GM12878 (cell line): ENCODE data around the gene FKBP4. TPM values are rescaled to one million over a fixed set of nuclear protein-coding genes. Genes with fewer than 3 reads are reported as not detected.

ENCODE experiments used
- ATAC-seq: fragments of 200-7000 bp; cut with Tn5 transposase; 3 replicates; pipeline ENCODE4 v1.9.1; 2020; ENCODE audit warnings: mild to moderate bottlenecking, moderate library complexity
- BruUV-seq: library from RNA; stranded (reverse); fragments of 400-500 nt; replicated peaks from 2 replicates; lab custom pipeline; 2021; lab: Mats Ljungman, UMichigan
- CTCF ChIA-PET: fragments of 300-600 bp; sonication (Branson Sonifier 250); formaldehyde crosslinking; extraction: SDS; loops from one replicate; lab custom pipeline; 2021; ENCODE audit warnings: inconsistent platforms; lab: Yijun Ruan, JAX
- POLR2A ChIA-PET: fragments of 350-600 bp; formaldehyde crosslinking; extraction: SDS; loops from one replicate; lab custom pipeline; 2021; ENCODE audit warnings: inconsistent platforms; lab: Charles Lee
- RAD21 ChIA-PET: fragments of 300-600 bp; sonication (Branson Sonifier 250); formaldehyde crosslinking; loops from one replicate; lab custom pipeline; 2023; ENCODE audit warnings: antibody characterized with exemption; ENCODE audit not compliant: unreplicated experiment; lab: Charles Lee
- SMC1A ChIA-PET: fragments of 300-600 bp; sonication (Branson Sonifier 250); formaldehyde crosslinking; loops from one replicate; lab custom pipeline; 2023; ENCODE audit not compliant: unreplicated experiment, uncharacterized antibody; lab: Charles Lee
- DNase-seq: peaks from one replicate; pipeline ENCODE4 v3.0.0-alpha.2; 2011; ENCODE audit warnings: low read depth, low spot score
- FAIRE-seq: peaks from 3 replicates; lab custom pipeline; 2011; peaks lifted over from hg19 to GRCh38; lab: Jason Lieb, UNC
- H2AFZ ChIP-seq: 2 replicates; pipeline ENCODE4 v1.6.0; 2011; ENCODE audit warnings: low read depth, low read length, control low read depth; ENCODE audit not compliant: control insufficient read depth
- H3K27ac ChIP-seq: 2 replicates; pipeline ENCODE4 v1.5.1; 2011; ENCODE audit warnings: control low read depth; ENCODE audit not compliant: control insufficient read depth, insufficient read depth
- H3K27me3 ChIP-seq, 2 experiments: replicated peaks in 1 of 2; 2 replicates each; pipeline versions ENCODE4 v1.6.0 to v1.6.1; 2011; ENCODE audit warnings: low read length in 1 of 2; ENCODE audit not compliant: control insufficient read depth in 2 of 2, insufficient read depth in 2 of 2
- H3K36me3 ChIP-seq, 2 experiments: 2 replicates each; pipeline ENCODE4 v1.5.1; 2011; ENCODE audit warnings: low read length in 1 of 2; ENCODE audit not compliant: control insufficient read depth in 2 of 2, insufficient read depth in 2 of 2
- H3K4me1 ChIP-seq: 2 replicates; pipeline ENCODE4 v1.6.1; 2011; ENCODE audit warnings: mild to moderate bottlenecking, low read length, moderate library complexity, mixed read lengths; ENCODE audit not compliant: control insufficient read depth, insufficient read depth
- H3K4me2 ChIP-seq: 2 replicates; pipeline ENCODE4 v1.6.0; 2011; ENCODE audit warnings: control low read depth; ENCODE audit not compliant: control insufficient read depth, insufficient read depth
- H3K4me3 ChIP-seq: fragments of 200-600 bp; sonication (generic); 2 replicates; pipeline ENCODE4 v1.5.1; 2016
- H3K79me2 ChIP-seq: 2 replicates; pipeline ENCODE4 v1.6.0; 2011; ENCODE audit warnings: low read length; ENCODE audit not compliant: control insufficient read depth, insufficient read depth
- H3K9ac ChIP-seq: 2 replicates; pipeline ENCODE4 v1.8.0; 2011; ENCODE audit warnings: low read length, control low read depth, mixed read lengths; ENCODE audit not compliant: control insufficient read depth, insufficient read depth
- H3K9me3 ChIP-seq: replicated peaks from 3 replicates; pipeline ENCODE4 v1.5.1; 2011; ENCODE audit warnings: mild to moderate bottlenecking, low read length; ENCODE audit not compliant: control insufficient read depth, insufficient read depth
- H4K20me1 ChIP-seq: 2 replicates; pipeline ENCODE4 v1.6.0; 2011; ENCODE audit not compliant: control insufficient read depth, insufficient read depth
- CBX3 ChIP-seq: fragments of 200-600 bp; sonication (generic); IDR thresholded peaks from 2 replicates; pipeline ENCODE4 v1.6.1; 2016; ENCODE audit warnings: low read depth, borderline replicate concordance
- EGR1 ChIP-seq, 2 experiments: IDR thresholded peaks; 1 replicate in 1 of 2; 2 replicates in 1 of 2; pipeline ENCODE4 v1.6.1; 2011 to 2012; ENCODE audit warnings: low read depth in 2 of 2, low read length in 2 of 2, borderline replicate concordance in 1 of 2, mild to moderate bottlenecking in 1 of 2, moderate library complexity in 1 of 2
- FOXM1 ChIP-seq: IDR thresholded peaks from 2 replicates; pipeline ENCODE4 v1.6.1; 2012; ENCODE audit warnings: low read depth, mild to moderate bottlenecking, inconsistent platforms, low read length, moderate library complexity
- KAT2A ChIP-seq: conservative IDR thresholded peaks from 2 replicates; pipeline ENCODE4 v1.6.1; 2011; ENCODE audit warnings: low read depth, low read length; ENCODE audit not compliant: control insufficient read depth
- NFYA ChIP-seq: IDR thresholded peaks from 2 replicates; pipeline ENCODE4 v1.6.1; 2011; ENCODE audit warnings: low read depth, mild to moderate bottlenecking, low read length, improper control_type of control experiment, borderline replicate concordance
- POLR2A ChIP-seq: IDR thresholded peaks from 2 replicates; pipeline ENCODE4 v1.6.1; 2011; ENCODE audit warnings: low read depth, mild to moderate bottlenecking, low read length
- POLR2AphosphoS5 ChIP-seq: IDR thresholded peaks from 2 replicates; pipeline ENCODE4 v1.6.1; 2011; ENCODE audit warnings: mild to moderate bottlenecking, low read length, inconsistent platforms
- RBBP5 ChIP-seq: fragments of 200-600 bp; sonication (generic); conservative IDR thresholded peaks from 2 replicates; pipeline ENCODE4 v1.6.1; 2016
- YY1 ChIP-seq: IDR thresholded peaks from 2 replicates; pipeline ENCODE4 v1.6.1; 2011; ENCODE audit warnings: low read depth, mild to moderate bottlenecking, low read length
- WGBS: methylation state at CpG from one replicate; pipeline ENCODE4 v1.1.6; 2016; ENCODE audit warnings: low lambda C conversion rate; ENCODE audit not compliant: insufficient replicate concordance, insufficient coverage; ENCODE audit errors: missing lambda C conversion rate; 5-methylcytosine and 5-hydroxymethylcytosine counted together
- in situ Hi-C: fragments of 300-500 bp; cut with MboI; formaldehyde crosslinking; loops from 9 replicates; pipeline ENCODE4 v1.14.3; 2018; ENCODE audit warnings: mixed read lengths
- intact Hi-C: fragments of 100-400 bp; cut with micrococcal nuclease; formaldehyde crosslinking; loops from one replicate; pipeline ENCODE4 v1.14.2; 2022; ENCODE audit not compliant: unreplicated experiment
- polyA plus RNA-seq, 11 experiments: library from polyadenylated mRNA; depleted of rRNA in 4 of 11; unstranded in 6 of 11; stranded (reverse) in 5 of 11; fragments of >200 nt; fragmentation: Nextera tagmentation in 4 of 11; fragmentation: Illumina TruSeq in 1 of 11; extraction: Ambion mirVana in 4 of 11; extraction: Trizol in 1 of 11; gene quantifications; 1 replicate in 1 of 11; 2 replicates in 10 of 11; pipeline versions ENCODE4 v1.2.1 to v1.2.3, GENCODE V29; 2011 to 2016; ENCODE audit warnings: inconsistent platforms in 2 of 11, missing spikeins in 2 of 11, low read depth in 1 of 11
- total RNA-seq, 4 experiments: library from RNA; depleted of rRNA in 3 of 4; stranded (reverse); fragments of >200 nt in 3 of 4; fragmentation: Illumina TruSeq in 1 of 4; extraction: Trizol in 1 of 4; gene quantifications; 2 replicates each; pipeline versions ENCODE4 v1.2.1 to v1.2.3, GENCODE V29; 2013 to 2021
- TF ChIP-seq, protein P1 (sequence below): IDR thresholded peaks from 2 replicates; pipeline ENCODE4 v1.6.1; 2011; ENCODE audit warnings: low read depth, low read length, improper control_type of control experiment, borderline replicate concordance
- TF ChIP-seq, protein P2 (sequence below): fragments of 450-650 bp; IDR thresholded peaks from 2 replicates; pipeline ENCODE4 v1.6.1; 2017; ENCODE audit warnings: borderline replicate concordance

FKBP4 gene
- total and polyA plus RNA-seq, 10 of the 15 experiments (the other 5 are each of a cell fraction or from before 2014, with no cell fraction given) = 8.9 to 90.0 (median 45.4) TPM

DNA sequence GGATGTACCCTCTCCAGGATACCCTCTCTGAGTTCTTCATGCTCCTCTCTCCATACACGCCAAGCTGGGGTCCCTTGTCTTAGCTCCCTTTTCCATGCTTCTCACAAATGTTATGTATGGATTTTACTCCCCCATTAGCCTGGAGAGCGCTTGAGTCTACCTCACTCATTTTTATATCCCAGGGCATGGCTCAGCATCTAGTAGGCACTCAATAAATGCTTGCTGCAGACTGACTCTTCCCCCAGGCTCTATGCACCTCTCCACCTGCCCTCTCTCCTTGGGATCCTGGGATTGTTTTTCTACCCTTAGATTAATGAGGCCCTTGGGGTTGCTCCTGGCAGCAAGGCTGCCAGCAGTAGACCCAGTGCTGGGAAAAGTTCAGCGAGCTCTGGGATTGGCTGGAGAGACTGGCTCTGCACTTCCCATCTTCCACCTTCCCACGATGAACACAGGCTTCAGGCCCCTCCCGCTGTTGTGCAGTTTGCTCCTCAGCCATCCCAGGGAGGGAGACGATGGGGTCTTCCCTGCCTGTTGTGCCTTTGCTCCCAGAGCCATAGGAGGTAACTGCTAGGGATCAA lies 37.9 kb downstream of the FKBP4 start:
- no TSS peak for BruUV-seq
- Histone ChIP-seq H3K4me3 (no peak overlapping the region), H3K79me2 (no peaks in the 10 kb centered on the region), H3K27ac (no peak overlapping the region), H2AFZ (no peak overlapping the region), H3K4me2 (no peak overlapping the region), H3K9me3 (no peaks in the 10 kb centered on the region), H3K36me3 (peaks cover 0 to 2% of the 10 kb centered on the region in 2 experiments; a peak in 2 of 4 replicates), H3K9ac (no peak overlapping the region), H3K27me3 (no peaks in the 10 kb centered on the region), H3K4me1 (no peaks in the 10 kb centered on the region), H4K20me1 (no peaks in the 10 kb centered on the region; the same call in 1 of the 2 replicates)
- 97% methylated on average over 6 of the region's 6 CpGs for whole genome bisulfite sequencing
- in situ Hi-C loops = no loop called here
- SMC1A ChIA-PET = no interaction called here
- TF ChIP-seq NFYA (no peak), FOXM1 (no peak), YY1 (no peak), POLR2A (no peak), CBX3 (no peak), KAT2A (no peak), EGR1 (IDR thresholded peaks at IDR 0.05; ENCODE audit: borderline replicate concordance in 1 of 2, low read depth in 2 of 2, low read length in 2 of 2) (no peak), RBBP5 (no peak), POLR2AphosphoS5 (no peak)
- TF ChIP-seq, protein P1, sequence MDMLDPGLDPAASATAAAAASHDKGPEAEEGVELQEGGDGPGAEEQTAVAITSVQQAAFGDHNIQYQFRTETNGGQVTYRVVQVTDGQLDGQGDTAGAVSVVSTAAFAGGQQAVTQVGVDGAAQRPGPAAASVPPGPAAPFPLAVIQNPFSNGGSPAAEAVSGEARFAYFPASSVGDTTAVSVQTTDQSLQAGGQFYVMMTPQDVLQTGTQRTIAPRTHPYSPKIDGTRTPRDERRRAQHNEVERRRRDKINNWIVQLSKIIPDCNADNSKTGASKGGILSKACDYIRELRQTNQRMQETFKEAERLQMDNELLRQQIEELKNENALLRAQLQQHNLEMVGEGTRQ = no peak
- TF ChIP-seq, protein P2, sequence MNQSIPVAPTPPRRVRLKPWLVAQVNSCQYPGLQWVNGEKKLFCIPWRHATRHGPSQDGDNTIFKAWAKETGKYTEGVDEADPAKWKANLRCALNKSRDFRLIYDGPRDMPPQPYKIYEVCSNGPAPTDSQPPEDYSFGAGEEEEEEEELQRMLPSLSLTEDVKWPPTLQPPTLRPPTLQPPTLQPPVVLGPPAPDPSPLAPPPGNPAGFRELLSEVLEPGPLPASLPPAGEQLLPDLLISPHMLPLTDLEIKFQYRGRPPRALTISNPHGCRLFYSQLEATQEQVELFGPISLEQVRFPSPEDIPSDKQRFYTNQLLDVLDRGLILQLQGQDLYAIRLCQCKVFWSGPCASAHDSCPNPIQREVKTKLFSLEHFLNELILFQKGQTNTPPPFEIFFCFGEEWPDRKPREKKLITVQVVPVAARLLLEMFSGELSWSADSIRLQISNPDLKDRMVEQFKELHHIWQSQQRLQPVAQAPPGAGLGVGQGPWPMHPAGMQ = no peak
- POLR2A ChIA-PET = no interaction called here
- ATAC-seq (no peak), DNase-seq (no peak), FAIRE-seq (no peak)
- RAD21 ChIA-PET = no interaction called here
- CTCF ChIA-PET = no interaction called here
- intact Hi-C loops = no loop called here
